Measurements from ENCODE around the gene OIT3. TPM values are rescaled to one million over a fixed set of nuclear protein-coding genes. Genes with fewer than 3 reads are reported as not detected.

Gene OIT3
- total RNA-seq, 1 donor from 2014 or later = not detected

DNA sequence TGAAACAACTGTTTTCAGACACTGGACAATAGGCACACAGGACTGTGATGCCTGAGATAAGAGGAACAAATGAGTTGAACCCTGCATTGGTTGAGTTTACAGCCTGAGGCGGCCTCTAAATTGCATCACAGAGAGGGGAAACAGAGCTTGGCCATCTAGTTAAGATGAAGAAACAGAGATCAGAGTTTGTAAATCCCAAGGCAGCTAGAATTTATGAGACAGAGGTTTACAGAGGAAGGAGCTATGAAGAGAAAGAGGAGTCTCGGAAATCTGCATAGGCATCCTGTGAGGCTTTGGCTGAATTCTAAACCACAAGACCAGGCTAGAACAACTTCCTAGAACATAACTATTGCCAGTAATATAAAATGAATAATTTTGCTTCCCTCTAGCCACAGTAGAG lies 41.0 kb upstream of the OIT3 start:
- Mint-ChIP-seq H3K4me1 (ENCODE audit: low read depth, unreplicated experiment) (no peaks in the 10 kb centered on the region), H3K36me3 (ENCODE audit: unreplicated experiment) (peaks cover 10% of the 10 kb centered on the region), H3K4me3 (ENCODE audit: unreplicated experiment) (no peak overlapping the region), H3K27me3 (ENCODE audit: unreplicated experiment) (no peaks in the 10 kb centered on the region), H3K9me3 (ENCODE audit: unreplicated experiment) (peaks cover 1% of the 10 kb centered on the region), H3K27ac (ENCODE audit: unreplicated experiment) (no peak overlapping the region)
- TF ChIP-seq, protein P1, sequence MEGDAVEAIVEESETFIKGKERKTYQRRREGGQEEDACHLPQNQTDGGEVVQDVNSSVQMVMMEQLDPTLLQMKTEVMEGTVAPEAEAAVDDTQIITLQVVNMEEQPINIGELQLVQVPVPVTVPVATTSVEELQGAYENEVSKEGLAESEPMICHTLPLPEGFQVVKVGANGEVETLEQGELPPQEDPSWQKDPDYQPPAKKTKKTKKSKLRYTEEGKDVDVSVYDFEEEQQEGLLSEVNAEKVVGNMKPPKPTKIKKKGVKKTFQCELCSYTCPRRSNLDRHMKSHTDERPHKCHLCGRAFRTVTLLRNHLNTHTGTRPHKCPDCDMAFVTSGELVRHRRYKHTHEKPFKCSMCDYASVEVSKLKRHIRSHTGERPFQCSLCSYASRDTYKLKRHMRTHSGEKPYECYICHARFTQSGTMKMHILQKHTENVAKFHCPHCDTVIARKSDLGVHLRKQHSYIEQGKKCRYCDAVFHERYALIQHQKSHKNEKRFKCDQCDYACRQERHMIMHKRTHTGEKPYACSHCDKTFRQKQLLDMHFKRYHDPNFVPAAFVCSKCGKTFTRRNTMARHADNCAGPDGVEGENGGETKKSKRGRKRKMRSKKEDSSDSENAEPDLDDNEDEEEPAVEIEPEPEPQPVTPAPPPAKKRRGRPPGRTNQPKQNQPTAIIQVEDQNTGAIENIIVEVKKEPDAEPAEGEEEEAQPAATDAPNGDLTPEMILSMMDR (IDR thresholded peaks at IDR 0.05; ENCODE audit: partially characterized antibody, unreplicated experiment) = no peak
- DNase-seq = no peak

DNA sequence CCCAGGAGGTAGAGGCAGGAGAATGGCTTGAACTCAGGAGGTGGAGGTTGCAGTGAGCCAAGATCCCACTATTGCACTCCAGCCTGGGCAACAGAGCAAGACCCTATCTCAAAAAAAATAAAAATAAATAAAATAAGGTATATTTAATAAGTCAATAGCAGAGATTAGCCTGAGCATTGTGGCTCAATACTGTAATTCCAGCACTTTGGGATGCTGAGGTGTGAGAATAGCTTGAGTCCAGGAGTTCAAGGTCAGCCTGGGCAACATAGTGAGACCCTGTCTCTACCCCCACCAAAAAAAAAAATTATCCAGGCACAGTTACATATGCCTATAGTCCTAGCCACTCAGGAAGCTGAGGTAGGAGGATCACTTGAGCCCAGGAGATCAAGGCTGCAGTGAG lies 38.4 kb upstream of the OIT3 start:
- Mint-ChIP-seq H3K9me3 (ENCODE audit: unreplicated experiment) (peaks cover 1% of the 10 kb centered on the region), H3K36me3 (ENCODE audit: unreplicated experiment) (peaks cover 10% of the 10 kb centered on the region), H3K27me3 (ENCODE audit: unreplicated experiment) (no peaks in the 10 kb centered on the region)

DNA sequence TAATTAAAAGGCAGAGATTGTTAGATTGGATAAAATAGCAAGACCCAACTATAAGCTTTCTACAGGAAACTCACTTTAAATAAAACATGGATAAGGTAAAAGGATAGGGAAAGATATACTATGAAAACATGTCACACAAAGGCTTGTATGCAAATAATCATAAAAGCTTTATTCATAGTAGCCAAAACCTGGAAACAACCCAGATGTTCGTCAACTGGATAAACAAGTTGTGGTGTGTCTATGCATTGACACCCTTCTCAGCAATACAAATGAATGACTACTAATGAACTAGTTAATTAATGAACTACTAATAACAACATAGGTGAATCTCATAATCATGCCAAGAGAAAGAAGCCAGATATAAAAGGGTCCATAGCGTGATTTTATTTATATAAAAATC lies 37.7 kb upstream of the OIT3 start:
- no peaks in the 10 kb centered on the region for H3K27me3 Mint-ChIP-seq (ENCODE audit: unreplicated experiment)
- H3K4me3 Mint-ChIP-seq (ENCODE audit: unreplicated experiment) = no peak overlapping the region
- peaks cover 1% of the 10 kb centered on the region for H3K9me3 Mint-ChIP-seq (ENCODE audit: unreplicated experiment)
- DNase-seq = no peak
- TF ChIP-seq, protein P1 (IDR thresholded peaks at IDR 0.05; ENCODE audit: partially characterized antibody, unreplicated experiment) = no peak
- peaks cover 10% of the 10 kb centered on the region for H3K36me3 Mint-ChIP-seq (ENCODE audit: unreplicated experiment)
- H3K27ac Mint-ChIP-seq (ENCODE audit: unreplicated experiment) = no peak overlapping the region
- H3K4me1 Mint-ChIP-seq (ENCODE audit: low read depth, unreplicated experiment) = no peaks in the 10 kb centered on the region

More for the DNA sequence above, 38.4 kb upstream of the OIT3 start:
- Mint-ChIP-seq H3K4me3 (ENCODE audit: unreplicated experiment) (no peak overlapping the region), H3K27ac (ENCODE audit: unreplicated experiment) (no peak overlapping the region), H3K4me1 (ENCODE audit: low read depth, unreplicated experiment) (no peaks in the 10 kb centered on the region)
- TF ChIP-seq, protein P1 (IDR thresholded peaks at IDR 0.05; ENCODE audit: partially characterized antibody, unreplicated experiment) = no peak
- DNase-seq = no peak

DNA sequence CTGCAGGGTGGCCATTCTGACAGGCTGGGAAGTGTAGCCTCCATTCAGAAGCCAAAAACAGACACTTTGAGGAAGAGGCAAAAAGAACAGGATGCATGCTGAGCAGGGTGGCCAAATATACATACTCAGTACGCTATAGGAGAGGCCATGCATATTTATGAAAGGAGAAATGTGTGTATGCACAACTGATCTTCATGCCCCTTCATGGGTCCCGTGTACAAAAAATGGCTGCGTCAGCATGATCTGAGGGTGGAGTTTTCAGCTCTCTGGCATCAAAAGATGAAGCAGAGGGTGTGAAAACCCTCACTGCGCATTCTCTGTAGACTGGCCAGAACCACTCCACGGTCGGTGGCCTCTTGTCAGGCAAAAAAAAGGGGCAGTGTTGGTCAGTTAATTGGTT lies 35.5 kb upstream of the OIT3 start:
- H3K36me3 Mint-ChIP-seq (ENCODE audit: unreplicated experiment) = no peaks in the 10 kb centered on the region
- no peak overlapping the region for H3K4me3 Mint-ChIP-seq (ENCODE audit: unreplicated experiment)
- peaks cover under 1% of the 10 kb centered on the region for H3K9me3 Mint-ChIP-seq (ENCODE audit: unreplicated experiment)
- H3K27me3 Mint-ChIP-seq (ENCODE audit: unreplicated experiment) = no peaks in the 10 kb centered on the region
- TF ChIP-seq, protein P1 (IDR thresholded peaks at IDR 0.05; ENCODE audit: partially characterized antibody, unreplicated experiment) = no peak
- no peak overlapping the region for H3K27ac Mint-ChIP-seq (ENCODE audit: unreplicated experiment)
- no peak for DNase-seq
- H3K4me1 Mint-ChIP-seq (ENCODE audit: low read depth, unreplicated experiment) = no peaks in the 10 kb centered on the region

DNA sequence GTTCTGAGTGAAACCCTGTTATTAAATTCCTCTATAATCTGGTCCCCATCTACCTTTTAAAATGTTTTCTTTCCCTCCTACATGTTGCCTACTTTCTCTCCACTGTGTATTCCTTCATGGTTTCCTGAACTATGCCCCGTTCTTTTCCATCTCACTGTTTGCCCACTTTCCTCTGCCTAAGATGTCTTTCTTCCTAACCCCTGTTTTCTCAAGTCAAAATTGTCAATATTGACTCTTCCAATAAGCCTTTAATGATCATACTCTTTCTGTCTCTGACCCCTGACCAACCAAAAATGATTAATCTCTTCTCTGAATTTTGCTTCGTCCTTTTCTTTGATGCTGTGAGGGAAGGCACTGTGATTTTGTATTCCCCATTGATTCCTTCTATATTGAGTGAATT lies 30.6 kb upstream of the OIT3 start:
- Mint-ChIP-seq H3K36me3 (ENCODE audit: unreplicated experiment) (no peaks in the 10 kb centered on the region), H3K4me1 (ENCODE audit: low read depth, unreplicated experiment) (no peaks in the 10 kb centered on the region), H3K27ac (ENCODE audit: unreplicated experiment) (no peak overlapping the region), H3K4me3 (ENCODE audit: unreplicated experiment) (no peak overlapping the region), H3K9me3 (ENCODE audit: unreplicated experiment) (peaks cover 1% of the 10 kb centered on the region), H3K27me3 (ENCODE audit: unreplicated experiment) (no peaks in the 10 kb centered on the region)
- TF ChIP-seq, protein P1 (IDR thresholded peaks at IDR 0.05; ENCODE audit: partially characterized antibody, unreplicated experiment) = no peak
- no peak for DNase-seq

Data from glutamatergic neuron (in vitro differentiated cells).